Vagina (tissue), 2 donors: Measurements from ENCODE around the gene METTL25. TPM values are rescaled to one million over a fixed set of nuclear protein-coding genes. Genes with fewer than 3 reads are reported as not detected.

Experiments
- DNase-seq, 2 donors: peaks; one replicate each; pipeline ENCODE4 v3.0.0-alpha.2; 2017; ENCODE audit errors: extremely low spot score in 2 of 2
- H3K27ac ChIP-seq: fragments of 200-600 bp; sonication (generic); one replicate; pipeline ENCODE4 v1.5.1; 2019
- H3K27me3 ChIP-seq: fragments of 200-600 bp; sonication (generic); one replicate; pipeline ENCODE4 v1.5.1; 2019
- H3K36me3 ChIP-seq, 2 donors: fragments of 200-600 bp; sonication (generic); one replicate each; pipeline ENCODE4 v1.5.1; 2017 to 2019
- H3K4me1 ChIP-seq: fragments of 200-600 bp; sonication (generic); one replicate; pipeline ENCODE4 v1.5.1; 2019
- H3K4me3 ChIP-seq, 2 donors: fragments of 200-600 bp; sonication (generic); 1 replicate in 1 of 2; 2 replicates in 1 of 2; pipeline ENCODE4 v1.5.1; 2016 to 2019
- H3K9me3 ChIP-seq: fragments of 200-600 bp; sonication (generic); one replicate; pipeline ENCODE4 v1.5.1; 2019
- POLR2A ChIP-seq, 2 donors: fragments of 450-650 bp; IDR thresholded peaks; one replicate each; pipeline ENCODE4 v1.6.1; 2017; ENCODE audit warnings: antibody characterized with exemption in 2 of 2, mild to moderate bottlenecking in 2 of 2, moderate library complexity in 2 of 2
- POLR2AphosphoS5 ChIP-seq, 2 donors: sonication (generic); formaldehyde crosslinking; IDR thresholded peaks; one replicate each; pipeline ENCODE4 v1.9.0; 2017; ENCODE audit warnings: antibody characterized with exemption in 2 of 2, mild to moderate bottlenecking in 2 of 2, low read depth in 1 of 2; ENCODE audit not compliant: insufficient read depth in 1 of 2
- intact Hi-C: fragments of 100-400 bp; cut with DNase I; formaldehyde crosslinking; loops from one replicate; pipeline ENCODE4 v1.15.1; 2023
- total RNA-seq: library from RNA; depleted of rRNA; stranded (reverse); fragments of >200 nt; gene quantifications from one replicate; pipeline ENCODE4 v1.2.3, GENCODE V29; 2016
- TF ChIP-seq, protein P1 (sequence below), 3 experiments: fragments of 450-650 bp in 2 of 3; fragments of 200-600 bp in 1 of 3; sonication (generic) in 1 of 3; IDR thresholded peaks; one replicate each; pipeline ENCODE4 v1.5.1; 2017 to 2019; ENCODE audit warnings: antibody characterized with exemption in 3 of 3, mild to moderate bottlenecking in 2 of 3, moderate library complexity in 2 of 3

METTL25 gene
- total RNA-seq, 1 donor from 2014 or later = 29.0 TPM

DNA sequence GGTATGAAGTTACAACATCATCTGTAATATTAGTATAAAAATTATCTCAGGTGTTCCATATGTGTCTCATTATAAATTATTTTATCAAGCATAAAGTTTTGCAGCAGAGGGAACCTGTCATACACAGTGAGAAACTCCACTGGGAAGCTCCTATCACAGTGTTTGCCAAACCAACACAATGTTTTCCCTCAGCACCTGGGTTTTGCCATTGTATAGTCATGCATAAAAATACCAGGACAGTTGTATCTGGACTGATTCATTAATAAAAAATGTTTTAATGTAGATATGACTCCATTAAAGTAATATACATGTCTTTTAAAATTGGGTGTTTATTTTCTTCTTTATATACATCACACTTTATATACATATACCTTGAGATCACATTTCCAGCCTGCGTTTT is 56.6 kb downstream of the METTL25 start:
- no peaks in the 10 kb centered on the region for H3K27me3 ChIP-seq
- no peaks in the 10 kb centered on the region for H3K9me3 ChIP-seq
- no peak overlapping the region for H3K27ac ChIP-seq
- intact Hi-C loops = no loop called here
- H3K4me1 ChIP-seq = no peaks in the 10 kb centered on the region
- no peak overlapping the region for H3K4me3 ChIP-seq
- TF ChIP-seq, protein P1, sequence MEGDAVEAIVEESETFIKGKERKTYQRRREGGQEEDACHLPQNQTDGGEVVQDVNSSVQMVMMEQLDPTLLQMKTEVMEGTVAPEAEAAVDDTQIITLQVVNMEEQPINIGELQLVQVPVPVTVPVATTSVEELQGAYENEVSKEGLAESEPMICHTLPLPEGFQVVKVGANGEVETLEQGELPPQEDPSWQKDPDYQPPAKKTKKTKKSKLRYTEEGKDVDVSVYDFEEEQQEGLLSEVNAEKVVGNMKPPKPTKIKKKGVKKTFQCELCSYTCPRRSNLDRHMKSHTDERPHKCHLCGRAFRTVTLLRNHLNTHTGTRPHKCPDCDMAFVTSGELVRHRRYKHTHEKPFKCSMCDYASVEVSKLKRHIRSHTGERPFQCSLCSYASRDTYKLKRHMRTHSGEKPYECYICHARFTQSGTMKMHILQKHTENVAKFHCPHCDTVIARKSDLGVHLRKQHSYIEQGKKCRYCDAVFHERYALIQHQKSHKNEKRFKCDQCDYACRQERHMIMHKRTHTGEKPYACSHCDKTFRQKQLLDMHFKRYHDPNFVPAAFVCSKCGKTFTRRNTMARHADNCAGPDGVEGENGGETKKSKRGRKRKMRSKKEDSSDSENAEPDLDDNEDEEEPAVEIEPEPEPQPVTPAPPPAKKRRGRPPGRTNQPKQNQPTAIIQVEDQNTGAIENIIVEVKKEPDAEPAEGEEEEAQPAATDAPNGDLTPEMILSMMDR (IDR thresholded peaks at IDR 0.05) = no peak
- no peak for TF ChIP-seq POLR2AphosphoS5 (IDR thresholded peaks at IDR 0.05; ENCODE audit: insufficient read depth in 1 of 2, low read depth in 1 of 2)
- no peak for TF ChIP-seq POLR2A (IDR thresholded peaks at IDR 0.05)
- H3K36me3 ChIP-seq = no peaks in the 10 kb centered on the region
- DNase-seq = no peak

DNA sequence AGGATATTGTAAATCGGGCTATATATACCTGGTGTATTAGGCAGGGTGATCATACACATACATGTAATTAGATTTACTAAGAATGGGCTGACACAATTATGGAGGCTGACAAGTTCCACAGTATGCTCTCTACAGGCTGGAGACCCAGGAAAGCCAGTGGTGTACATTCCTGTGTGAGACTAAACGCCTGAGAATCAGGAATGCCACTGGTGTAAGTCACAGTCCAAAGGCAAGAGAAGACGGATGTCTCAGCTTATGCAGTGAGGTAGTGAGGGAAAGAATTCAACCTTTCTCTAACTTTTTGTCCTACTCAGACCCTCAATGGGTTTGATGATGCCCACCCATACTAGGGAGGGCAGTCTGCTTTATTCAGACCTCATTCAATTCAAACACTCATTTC is 57.1 kb downstream of the METTL25 start:
- no peaks in the 10 kb centered on the region for H3K9me3 ChIP-seq
- H3K36me3 ChIP-seq = no peaks in the 10 kb centered on the region
- no peak overlapping the region for H3K27ac ChIP-seq
- H3K27me3 ChIP-seq = no peaks in the 10 kb centered on the region
- intact Hi-C loops = no loop called here
- TF ChIP-seq POLR2AphosphoS5 (IDR thresholded peaks at IDR 0.05; ENCODE audit: insufficient read depth in 1 of 2, low read depth in 1 of 2) (no peak), POLR2A (IDR thresholded peaks at IDR 0.05) (no peak)
- TF ChIP-seq, protein P1 (IDR thresholded peaks at IDR 0.05) = no peak
- H3K4me1 ChIP-seq = no peaks in the 10 kb centered on the region
- DNase-seq = no peak
- no peak overlapping the region for H3K4me3 ChIP-seq

DNA sequence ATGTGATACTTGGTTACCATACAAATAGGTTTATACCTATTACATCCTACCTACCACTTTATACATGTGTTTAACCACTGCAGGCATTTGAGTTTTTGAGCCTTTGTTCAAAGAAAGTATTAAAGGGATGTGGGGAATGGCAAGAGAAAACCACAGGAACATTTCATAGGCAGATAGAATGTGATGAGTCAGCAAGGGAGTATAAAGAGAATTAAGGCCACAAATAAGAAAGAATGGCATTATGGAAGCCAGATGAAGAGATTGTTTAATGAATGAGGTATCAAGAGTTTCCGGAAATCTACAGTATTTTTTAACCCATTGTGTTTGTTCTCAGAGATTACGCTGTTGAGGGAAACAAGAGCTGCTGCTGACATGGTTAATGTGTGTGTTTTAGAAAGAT is 66.9 kb downstream of the METTL25 start:
- Histone ChIP-seq H3K36me3 (no peaks in the 10 kb centered on the region), H3K4me1 (no peaks in the 10 kb centered on the region), H3K27me3 (no peaks in the 10 kb centered on the region), H3K27ac (no peak overlapping the region), H3K4me3 (no peak overlapping the region), H3K9me3 (no peaks in the 10 kb centered on the region)
- intact Hi-C loops = no loop called here
- TF ChIP-seq, protein P1 (IDR thresholded peaks at IDR 0.05) = no peak
- TF ChIP-seq POLR2AphosphoS5 (IDR thresholded peaks at IDR 0.05; ENCODE audit: insufficient read depth in 1 of 2, low read depth in 1 of 2) (no peak), POLR2A (IDR thresholded peaks at IDR 0.05) (no peak)
- DNase-seq = no peak

DNA sequence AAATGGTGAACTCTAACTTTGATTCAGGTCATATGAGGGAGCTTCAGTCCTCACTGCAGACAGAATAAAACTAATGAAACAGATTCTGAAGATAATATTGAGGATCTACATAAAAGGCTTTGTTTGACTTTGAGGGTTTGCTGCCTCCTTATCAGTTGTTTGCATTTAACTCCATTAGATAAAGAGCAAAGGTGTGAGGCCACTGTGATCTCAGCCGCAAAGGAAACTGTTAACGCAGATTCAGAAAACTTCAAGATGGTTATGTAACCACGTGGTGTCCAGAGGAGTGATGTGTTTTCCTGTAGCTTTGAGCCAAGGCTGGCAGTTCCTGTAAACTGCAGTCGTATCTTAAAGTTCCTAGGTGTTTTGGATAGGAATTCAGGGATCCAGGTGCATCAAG is 67.8 kb downstream of the METTL25 start:
- H3K9me3 ChIP-seq = no peaks in the 10 kb centered on the region
- no peaks in the 10 kb centered on the region for H3K36me3 ChIP-seq
- intact Hi-C loops = no loop called here
- H3K4me1 ChIP-seq = no peaks in the 10 kb centered on the region
- no peak for DNase-seq
- H3K4me3 ChIP-seq = no peak overlapping the region
- TF ChIP-seq POLR2AphosphoS5 (IDR thresholded peaks at IDR 0.05; ENCODE audit: insufficient read depth in 1 of 2, low read depth in 1 of 2) (no peak), POLR2A (IDR thresholded peaks at IDR 0.05) (no peak)
- TF ChIP-seq, protein P1 (IDR thresholded peaks at IDR 0.05) = no peak
- H3K27ac ChIP-seq = no peak overlapping the region
- H3K27me3 ChIP-seq = no peaks in the 10 kb centered on the region

DNA sequence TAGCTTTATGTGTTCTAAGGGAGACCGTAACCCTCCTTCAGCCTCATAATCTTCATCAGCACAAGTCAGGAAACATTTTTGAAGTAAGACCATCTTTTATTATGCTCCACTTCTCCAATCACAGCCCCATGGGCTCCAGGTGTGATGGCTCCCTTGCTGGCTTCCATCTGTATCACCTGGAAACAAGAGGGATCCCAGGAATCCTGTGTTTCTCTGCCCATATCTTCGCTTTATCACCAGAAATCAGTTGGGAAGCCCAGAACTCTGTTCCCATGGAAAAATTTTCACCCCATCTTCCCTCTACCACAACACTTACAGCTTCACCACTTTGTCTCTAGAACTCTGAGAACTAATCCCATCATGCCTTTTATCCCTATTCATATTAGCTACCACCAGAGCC is 68.3 kb downstream of the METTL25 start:
- TF ChIP-seq, protein P1 (IDR thresholded peaks at IDR 0.05) = no peak

More for the DNA sequence above, 68.3 kb downstream of the METTL25 start:
- H3K36me3 ChIP-seq = no peaks in the 10 kb centered on the region
- no peak for DNase-seq
- no peak overlapping the region for H3K27ac ChIP-seq
- intact Hi-C loops = no loop called here
- H3K4me3 ChIP-seq = no peak overlapping the region
- no peaks in the 10 kb centered on the region for H3K4me1 ChIP-seq
- no peaks in the 10 kb centered on the region for H3K27me3 ChIP-seq
- H3K9me3 ChIP-seq = no peaks in the 10 kb centered on the region
